GM18867 (cell line): ENCODE data around the gene CHRND.
"Not testable (repeated sequence)": the region's sequence is repeated elsewhere in the genome, so short reads cannot be mapped to it uniquely, and the experiment has no call there.

Experiments
- ATAC-seq: cut with Tn5 transposase; IDR thresholded peaks from one replicate; pipeline ENCODE4 v1.9.1; 2021; ENCODE audit warnings: mild to moderate bottlenecking, moderate library complexity; ENCODE audit not compliant: unreplicated experiment

The CHRND gene

DNA sequence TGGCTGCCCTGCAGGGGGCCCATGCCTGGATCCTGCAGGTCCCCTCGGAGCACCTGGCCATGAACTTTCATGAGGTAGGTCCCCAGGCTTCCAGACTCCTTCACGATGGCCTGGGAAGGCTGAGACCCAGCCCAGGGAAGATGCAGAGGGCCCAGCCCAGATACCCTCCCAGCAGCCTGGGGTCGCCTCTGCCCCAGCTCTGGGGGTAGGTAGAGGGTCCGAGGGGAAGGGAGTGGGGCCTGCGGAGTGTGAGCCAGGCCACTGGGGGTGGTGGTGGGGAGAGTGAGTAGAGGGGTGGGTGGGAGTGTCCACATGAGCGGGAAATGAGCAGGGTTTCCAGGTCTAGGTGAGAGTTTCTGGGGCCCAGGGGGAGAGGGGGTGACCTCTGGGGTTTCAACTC, 1.2 kb upstream of the CHRND start:
- no peak for ATAC-seq

DNA sequence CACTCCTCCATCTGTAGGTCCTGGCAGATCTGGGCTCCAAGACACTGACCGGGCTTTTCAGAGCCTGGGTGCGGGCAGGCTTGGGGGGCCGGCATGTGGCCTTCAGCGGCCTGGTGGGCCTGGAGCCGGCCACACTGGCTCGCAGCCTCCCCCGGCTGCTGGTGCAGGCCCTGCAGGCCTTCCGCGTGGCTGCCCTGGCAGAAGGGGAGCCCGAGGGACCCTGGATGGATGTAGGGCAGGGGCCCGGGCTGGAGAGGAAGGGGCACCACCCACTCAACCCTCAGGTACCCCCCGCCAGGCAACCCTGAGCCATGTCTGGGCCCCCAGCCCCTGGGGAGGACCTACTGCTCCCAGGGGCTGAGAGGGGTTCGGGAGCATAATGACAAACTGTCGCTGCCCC, 761 bp upstream of the CHRND start:
- ATAC-seq = no peak

DNA sequence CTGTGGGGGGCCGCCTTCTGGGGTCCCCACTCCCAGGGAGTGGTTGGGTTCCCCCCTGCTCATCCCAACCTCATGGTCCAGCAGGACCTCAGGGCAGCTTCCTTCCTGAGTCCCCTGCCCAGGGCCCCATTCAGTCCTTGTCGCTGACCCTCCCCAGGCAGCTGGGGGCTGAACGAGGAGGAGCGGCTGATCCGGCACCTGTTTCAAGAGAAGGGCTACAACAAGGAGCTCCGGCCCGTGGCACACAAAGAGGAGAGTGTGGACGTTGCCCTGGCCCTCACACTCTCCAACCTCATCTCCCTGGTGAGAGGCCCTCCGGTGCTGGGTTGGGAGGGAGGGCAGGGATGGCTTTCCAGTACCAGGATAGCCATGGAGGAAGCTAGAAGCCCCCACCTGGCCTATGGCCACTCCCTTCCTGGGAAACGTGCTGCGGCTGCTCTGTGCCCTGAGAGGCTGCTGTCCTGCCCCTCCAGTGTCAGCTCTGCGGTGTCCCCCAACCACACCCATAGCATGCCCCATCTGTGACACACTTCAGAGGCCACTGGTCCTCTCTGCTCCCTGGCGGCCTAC, 497 bp downstream of the CHRND start:
- ATAC-seq = no peak

DNA sequence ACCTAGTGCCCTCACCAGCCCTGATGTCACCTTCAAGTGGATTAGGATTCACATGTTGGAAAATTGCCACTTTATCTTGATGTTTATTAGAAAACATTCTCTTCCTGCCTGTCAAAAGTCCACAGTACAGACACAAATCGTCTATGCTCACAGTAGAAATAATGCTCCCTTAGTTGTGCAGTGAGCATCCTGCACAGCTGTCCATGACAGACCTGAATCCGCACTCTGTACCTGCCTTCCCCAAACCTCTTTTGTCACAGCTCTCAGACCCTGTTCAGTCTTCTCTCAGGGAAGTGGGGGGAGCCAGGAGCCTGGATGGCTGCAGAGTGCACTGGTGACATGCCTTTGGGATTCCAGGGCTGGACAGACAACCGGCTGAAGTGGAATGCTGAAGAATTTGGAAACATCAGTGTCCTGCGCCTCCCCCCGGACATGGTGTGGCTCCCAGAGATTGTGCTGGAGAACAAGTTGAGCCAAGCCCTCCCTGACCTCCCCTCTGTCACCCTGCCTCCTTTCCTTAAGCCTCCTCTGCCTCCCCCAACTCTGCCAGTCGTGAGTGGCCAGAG, 2.0 kb downstream of the CHRND start:
- no peak for ATAC-seq

DNA sequence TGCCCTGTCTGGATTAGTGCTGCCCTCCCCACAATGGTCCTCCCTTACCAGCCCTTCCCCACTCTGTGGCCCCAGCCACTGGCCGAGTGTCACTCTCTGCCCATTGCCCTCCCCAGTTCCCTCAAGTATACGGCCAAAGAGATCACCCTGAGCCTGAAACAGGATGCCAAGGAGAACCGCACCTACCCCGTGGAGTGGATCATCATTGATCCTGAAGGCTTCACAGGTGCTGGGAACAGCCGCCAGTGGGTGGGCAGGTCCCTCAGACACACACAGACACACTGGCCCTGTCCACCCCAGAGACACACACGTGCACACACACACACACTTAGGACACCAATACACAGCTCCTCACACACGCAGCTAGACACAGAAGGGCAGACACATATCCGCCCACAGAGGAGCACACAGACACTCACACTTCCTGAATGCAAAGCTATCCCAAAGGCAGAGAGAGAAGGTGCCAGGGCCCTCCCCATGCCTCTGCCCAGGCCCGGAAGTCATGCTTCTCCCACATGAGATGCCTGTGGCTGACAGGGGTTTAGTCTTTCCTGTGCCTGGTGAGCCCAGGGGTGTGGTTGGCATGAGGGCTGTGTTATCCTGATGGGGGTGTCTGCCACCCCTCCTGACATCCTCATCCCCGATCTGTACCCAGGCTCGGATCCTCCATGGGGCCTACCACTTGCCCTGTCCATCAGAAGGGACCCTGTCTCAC, 2.9 kb downstream of the CHRND start:
- ATAC-seq = no peak

DNA sequence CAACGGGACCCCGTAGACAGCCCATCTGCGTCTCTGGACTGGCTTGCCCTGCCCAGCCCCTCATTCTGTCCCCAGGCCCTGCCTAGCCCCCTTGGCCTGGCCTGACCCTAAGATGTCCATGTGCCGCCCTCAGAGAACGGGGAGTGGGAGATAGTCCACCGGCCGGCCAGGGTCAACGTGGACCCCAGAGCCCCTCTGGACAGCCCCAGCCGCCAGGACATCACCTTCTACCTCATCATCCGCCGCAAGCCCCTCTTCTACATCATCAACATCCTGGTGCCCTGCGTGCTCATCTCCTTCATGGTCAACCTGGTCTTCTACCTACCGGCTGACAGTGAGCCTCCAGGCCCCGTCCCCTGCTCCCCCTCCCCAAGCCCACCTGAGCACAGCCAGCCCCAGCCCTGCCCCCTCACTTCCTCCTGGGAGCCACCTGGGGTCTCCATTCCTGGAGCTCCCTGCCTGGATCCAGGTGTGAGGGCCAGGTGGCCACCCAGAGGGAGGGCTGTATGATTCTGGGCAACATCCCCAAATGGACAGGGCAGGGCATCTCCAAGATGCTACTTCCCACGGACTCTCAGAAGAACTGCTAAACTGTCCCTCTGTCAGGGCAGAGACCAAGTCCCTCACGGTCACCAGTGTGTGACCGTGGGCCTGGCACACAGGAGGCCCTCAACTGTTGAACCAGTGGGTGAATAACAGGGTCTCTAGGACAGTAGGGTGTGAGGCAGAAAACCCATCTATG, 4.0 kb downstream of the CHRND start:
- ATAC-seq = no peak

DNA sequence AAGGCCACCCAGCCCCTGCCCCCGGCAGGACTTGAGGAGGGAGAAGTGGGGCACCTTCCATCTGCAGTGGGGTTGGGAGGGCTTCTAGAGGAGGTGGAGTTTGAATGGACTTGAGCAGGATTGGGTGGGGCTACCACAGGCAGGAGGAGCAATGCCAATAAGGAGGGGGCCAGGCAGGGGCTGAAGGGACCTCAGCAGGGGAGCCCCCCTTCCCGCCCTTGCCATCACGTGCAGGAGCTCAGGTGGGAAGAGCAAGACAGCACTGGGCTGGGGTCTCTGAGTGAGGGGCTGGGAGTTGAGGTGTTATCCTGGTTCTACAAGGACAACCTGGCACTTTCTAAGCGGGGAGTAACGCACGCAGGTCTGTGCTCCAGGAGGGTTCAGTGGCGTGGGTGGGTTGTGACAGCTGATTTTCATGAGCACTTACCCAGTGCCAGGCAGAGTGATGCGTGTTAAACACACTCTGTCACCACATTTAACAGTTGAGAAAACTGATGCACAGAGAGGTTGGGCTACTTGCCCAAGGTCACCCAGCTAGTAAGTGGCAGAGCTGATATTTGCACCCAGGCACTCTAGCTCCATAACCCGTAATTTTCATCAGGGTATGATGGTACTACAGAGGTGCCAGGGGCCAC, 4.8 kb downstream of the CHRND start:
- ATAC-seq = no peak

DNA sequence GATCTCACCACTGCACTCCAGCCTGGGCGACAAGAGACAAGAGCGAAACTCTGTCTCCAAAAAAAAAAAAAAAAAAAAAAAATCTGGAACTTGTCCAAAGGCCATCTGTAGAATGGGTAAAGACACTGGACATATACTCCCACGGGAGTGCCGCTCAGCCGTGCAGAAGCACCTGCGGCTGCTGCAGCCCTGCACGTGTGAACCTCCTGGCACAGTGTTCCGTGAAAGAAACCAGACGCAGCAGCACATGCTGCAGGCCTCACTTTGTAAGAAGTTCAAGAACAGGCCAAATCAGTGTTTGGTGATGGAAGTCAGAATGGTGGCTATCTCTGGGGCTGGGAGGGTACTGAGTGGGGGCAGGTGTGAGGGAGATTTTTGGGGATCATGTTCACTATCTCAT, 6.5 kb downstream of the CHRND start:
- no peak for ATAC-seq

DNA sequence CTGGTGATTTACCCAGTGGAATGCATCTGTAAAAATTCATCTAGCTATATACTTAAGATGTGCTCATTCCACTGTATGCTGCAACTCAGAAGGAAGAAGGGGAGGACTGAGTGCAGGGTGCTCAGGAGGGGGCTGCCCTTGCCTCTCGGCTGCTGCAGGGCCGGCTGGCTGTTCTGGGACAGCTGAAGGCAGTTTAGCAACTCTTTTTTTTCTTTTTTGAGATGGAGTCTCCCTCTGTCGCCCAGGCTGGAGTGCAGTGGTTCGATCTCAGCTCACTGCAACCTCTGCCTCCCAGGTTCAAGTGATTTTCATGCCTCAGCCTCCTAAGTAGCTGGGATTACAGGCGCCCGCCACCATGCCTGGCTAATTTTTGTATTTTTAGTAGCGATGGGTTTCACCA, 6.9 kb downstream of the CHRND start:
- not testable (repeated sequence) for ATAC-seq

DNA sequence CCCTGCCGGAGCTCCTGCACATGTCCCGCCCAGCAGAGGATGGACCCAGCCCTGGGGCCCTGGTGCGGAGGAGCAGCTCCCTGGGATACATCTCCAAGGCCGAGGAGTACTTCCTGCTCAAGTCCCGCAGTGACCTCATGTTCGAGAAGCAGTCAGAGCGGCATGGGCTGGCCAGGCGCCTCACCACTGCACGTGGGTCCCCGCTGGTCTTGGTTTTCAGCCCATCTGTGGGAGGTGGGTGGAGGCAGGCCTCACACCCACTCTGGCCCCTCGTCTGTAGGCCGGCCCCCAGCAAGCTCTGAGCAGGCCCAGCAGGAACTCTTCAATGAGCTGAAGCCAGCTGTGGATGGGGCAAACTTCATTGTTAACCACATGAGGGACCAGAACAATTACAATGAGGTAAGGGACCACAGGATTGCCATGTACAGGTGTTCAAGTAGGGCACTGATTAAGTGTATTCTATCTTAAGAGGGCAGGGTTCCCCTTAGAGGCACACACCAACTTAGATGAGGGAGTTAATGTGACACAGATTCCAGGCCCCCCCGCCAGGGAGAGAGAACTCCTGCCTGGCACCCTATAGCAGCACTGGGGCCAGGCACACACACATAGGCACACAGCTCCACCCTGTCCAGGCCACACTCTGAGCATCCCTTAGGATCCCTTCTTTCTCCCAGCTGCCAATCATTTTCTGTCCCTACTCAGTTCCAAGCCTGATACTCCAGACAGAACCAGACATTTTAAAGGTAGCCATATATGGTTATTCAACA, 8.2 kb downstream of the CHRND start:
- ATAC-seq = no peak

DNA sequence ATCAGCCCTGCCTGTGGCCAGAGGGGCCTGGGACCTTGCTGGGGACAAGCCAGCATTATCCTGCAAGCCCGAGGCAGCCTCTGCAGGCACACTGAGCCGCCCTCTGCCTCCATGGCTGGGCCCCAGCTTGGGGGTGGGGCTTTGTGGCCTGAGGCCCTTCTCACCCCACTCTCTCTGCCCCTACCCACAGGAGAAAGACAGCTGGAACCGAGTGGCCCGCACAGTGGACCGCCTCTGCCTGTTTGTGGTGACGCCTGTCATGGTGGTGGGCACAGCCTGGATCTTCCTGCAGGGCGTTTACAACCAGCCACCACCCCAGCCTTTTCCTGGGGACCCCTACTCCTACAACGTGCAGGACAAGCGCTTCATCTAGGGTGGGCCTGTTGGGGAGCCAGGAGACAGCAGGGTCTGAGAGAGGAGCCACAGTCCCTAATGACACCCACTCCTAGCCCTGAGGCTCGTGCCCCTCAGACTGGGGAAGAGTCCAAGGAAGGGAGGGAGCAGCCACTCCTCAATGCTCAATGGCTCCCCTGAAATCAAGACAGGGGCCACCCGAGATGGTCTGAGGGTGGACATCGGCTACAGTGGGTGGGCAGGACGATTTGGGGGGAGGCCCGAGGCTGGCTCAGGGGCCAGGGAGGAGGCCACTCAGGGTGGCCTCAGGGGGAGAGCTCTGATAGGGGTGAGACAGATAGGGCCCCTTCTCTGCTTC, 9.1 kb downstream of the CHRND start:
- no peak for ATAC-seq

DNA sequence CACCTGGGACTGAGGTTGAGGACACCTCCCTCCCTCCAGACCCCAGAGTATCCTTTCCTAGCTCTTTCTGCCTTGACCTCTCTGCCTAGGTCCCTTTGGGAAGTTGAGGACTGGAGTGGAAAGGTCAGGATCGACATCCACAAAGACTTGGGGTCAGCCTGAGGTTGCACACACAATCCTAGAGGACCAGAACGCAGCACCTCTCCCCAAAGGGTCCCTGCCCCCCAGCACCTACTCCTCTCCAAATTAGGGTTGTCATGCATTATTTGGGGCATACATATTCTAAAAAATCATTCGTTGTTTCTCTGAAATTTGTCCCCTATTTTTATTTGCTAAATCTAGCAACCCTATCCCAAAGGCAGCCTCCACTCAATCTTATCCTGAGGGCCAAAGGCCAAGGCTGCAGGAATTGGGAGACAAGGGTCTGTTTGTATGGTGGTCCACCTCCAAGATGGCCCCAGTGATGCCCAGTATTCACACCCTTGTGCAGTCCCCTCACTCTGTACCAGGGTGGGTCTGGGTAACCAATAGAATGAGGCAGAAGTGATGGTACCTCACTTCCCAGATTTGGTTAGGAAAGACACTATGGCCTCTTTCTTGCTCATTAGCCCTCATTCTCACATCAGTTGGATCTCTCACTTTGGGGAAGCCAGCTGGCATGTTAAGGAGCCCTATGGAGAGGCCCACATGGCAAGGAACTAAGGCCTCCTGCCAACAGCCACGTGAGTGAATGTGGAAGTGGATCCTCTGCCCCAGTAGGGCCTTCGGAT, 10.0 kb downstream of the CHRND start:
- no peak for ATAC-seq

DNA sequence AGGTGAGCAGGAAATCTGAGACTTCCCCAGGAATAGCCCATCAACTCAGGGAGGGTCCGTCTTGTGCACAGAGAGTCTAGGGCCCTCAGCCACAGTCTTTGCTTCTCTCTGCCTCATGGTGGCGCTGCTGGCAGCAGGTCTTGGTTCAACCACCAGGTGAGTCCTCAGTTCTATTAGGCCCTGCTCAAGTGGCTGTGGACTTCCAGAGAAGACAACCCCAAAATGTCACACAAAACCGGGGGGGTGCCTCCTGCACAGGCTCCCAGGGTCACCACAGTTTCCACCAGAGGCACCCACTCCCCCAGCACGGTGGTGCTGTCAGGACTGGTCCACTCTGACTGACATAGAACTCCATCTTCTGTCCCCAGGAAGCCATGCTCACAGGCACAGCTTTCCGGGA, 11.1 kb downstream of the CHRND start:
- ATAC-seq = no peak

DNA sequence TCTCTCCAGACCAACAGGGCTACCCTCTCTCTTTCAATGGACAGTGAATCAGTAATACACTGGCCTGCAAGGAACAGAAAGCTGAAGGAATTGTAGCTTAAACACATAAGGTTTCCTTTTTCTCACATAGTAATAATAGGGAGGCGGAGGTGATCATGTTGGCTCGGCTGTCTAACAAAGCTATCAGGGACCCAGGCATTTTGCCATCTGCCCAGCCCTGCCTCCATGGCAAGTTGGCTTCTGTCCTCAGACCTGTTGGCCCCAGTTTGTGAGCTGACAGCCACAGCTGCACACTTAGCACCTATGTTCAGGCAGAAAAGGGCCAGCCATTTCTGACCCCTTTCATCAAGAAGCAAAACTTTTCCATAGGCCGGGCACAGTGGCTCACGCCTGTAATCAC, 11.5 kb downstream of the CHRND start:
- no peak for ATAC-seq

DNA sequence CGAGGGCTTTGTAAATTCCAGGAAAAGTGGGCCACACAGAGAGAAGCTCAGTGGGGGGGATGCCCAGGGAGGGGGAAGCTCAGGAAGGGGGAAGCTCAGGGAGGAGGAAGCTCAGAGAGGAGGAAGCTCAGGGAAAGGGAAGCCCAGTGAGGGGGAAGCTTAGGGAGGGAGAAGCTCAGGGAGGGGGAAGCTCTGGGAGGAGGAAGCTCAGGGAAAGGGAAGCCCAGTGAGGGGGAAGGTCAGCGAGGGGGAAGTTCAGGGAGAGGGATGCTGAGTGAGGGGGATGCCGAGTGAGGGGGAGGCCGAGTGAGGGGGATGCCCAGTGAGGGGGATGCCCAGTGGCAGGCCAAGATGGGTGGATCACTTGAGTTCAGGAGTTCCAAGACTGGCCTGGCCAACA, 12.7 kb downstream of the CHRND start:
- ATAC-seq = no peak

DNA sequence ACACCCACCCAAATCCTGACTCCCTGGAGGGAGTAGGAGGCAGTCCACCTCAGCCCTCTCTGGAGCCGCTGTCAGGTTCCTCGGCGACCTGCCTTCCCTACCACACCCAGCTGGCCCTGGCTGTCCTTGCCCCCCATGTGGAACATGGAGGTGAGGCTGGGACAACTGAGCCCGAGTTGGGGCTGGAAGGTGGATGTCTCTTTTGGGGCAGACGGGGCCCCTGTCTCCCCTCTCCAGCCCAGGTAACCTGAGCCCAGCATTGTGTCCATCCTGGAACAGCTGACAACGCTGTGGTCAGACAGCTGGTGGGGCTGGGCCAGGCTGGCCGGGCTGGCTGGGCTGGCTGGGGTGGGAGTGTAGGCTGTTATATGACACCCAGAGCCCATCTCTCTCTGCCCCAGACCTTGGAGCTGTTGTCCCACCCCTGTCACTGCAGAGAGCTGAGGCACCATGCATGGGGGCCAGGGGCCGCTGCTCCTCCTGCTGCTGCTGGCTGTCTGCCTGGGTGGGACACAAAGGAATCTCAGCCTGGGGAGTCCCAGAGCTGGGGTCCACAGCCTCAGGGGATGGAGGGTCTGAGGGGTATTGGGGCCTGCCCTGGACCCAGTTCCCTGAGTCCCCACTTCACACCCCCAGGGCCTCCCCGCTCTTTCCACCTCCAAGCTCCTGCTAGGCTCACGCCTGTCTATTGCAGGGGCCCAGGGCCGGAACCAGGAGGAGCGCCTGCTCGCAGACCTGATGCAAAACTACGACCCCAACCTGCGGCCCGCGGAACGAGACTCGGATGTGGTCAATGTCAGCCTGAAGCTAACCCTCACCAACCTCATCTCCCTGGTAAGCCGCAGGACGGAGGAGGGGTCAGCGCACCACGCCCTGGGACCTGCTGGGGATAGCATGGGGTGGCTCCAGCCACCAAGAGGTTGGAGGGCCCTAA, 13.6 kb downstream of the CHRND start, which contains the start of gene CHRNG:
Gene CHRNG, plus strand, starts transcription at position 395 of the 934 bp plus-strand sequence. Its CDS starts 56 bp downstream, at position 451.
- ATAC-seq = no peak

DNA sequence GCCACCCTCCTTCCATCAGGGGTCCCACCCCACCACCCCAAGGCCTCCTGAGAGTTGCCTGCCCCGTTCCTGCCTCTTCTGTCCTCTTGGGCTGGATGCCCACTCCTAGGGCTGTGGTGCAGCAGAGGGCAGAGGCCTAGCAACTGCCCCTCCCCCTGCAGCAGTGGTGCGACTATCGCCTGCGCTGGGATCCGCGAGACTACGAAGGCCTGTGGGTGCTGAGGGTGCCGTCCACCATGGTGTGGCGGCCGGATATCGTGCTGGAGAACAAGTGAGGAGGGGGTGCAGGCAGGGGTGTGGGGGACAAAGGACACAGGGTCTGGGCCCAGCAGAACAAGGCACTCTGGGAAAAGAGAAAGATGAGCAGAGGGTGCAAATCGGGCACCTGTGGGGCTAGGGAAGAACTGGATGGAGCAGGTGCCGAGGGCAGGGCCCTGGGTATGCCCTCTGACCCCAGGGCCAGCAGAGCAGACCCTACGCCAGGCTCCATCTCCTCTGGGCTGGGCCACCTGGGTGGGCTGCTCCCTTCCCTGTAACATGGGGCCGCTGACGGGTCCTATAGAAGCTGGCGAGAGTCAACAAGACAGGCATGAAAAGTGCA, 14.6 kb downstream of the CHRND start:
- no peak for ATAC-seq
